ENCODE results near the gene SIMC1.

GRCh38 chr5:176389135-176390123, 151.2 kb downstream of the SIMC1 start:
- TF ChIP-seq POLR2AphosphoS5 (IDR thresholded peaks at IDR 0.05; ENCODE audit: low read depth, low read length) (peak; percentile 79), CTCF (IDR thresholded peaks at IDR 0.05 in 2 of 3, conservative IDR thresholded peaks at IDR 0.05 in 1 of 3; ENCODE audit: borderline replicate concordance in 1 of 3, insufficient read depth in 1 of 3, low read depth in 2 of 3, low read length in 2 of 3) (no peak), EZH2phosphoT487 (IDR thresholded peaks at IDR 0.05; ENCODE audit: borderline replicate concordance) (no peak)
